Measurements from ENCODE around the gene COL27A1. TPM values are rescaled to one million over a fixed set of nuclear protein-coding genes. Genes with fewer than 3 reads are reported as not detected.

COL27A1 gene
- polyA plus RNA-seq, 2 of the 4 experiments (the other 2 are of a cell fraction), result 6.9 to 20.6 TPM

GRCh38 chr9:114186605-114187289 lies 31.4 kb downstream of the COL27A1 start:
- H3K9me3 ChIP-seq, result peaks cover 3% of the 10 kb centered on the region; the same call in 2 of the 3 replicates
- peak in 1 of 2 experiments; percentile 51; a peak in 3 of 6 replicates for ATAC-seq
- no peak for DNase-seq (ENCODE audit: low read depth in 1 of 2, low spot score in 1 of 2)
- TF ChIP-seq JUN (IDR thresholded peaks at IDR 0.05) (no peak), POLR2AphosphoS2 (conservative IDR thresholded peaks at IDR 0.05; ENCODE audit: low read length) (no peak), CHD4 (IDR thresholded peaks at IDR 0.05; ENCODE audit: borderline replicate concordance) (no peak), HMGXB4 (CRISPR knock-in tag; IDR thresholded peaks at IDR 0.05; ENCODE audit: borderline replicate concordance) (no peak), RARB (CRISPR knock-in tag; IDR thresholded peaks at IDR 0.05) (no peak), CEBPB (IDR thresholded peaks at IDR 0.05) (no peak), CBX8 (IDR thresholded peaks at IDR 0.05) (no peak), E2F6 (IDR thresholded peaks at IDR 0.05; ENCODE audit: borderline replicate concordance, low read depth) (no peak), MAFK (IDR thresholded peaks at IDR 0.05; ENCODE audit: partially characterized antibody) (no peak), TFCP2L1 (CRISPR knock-in tag; IDR thresholded peaks at IDR 0.05) (no peak), TP53 (CRISPR knock-in tag; IDR thresholded peaks at IDR 0.05) (no peak), EHF (CRISPR knock-in tag; IDR thresholded peaks at IDR 0.05) (no peak)
- no peak overlapping the region for H3K4me2 ChIP-seq
- ChIA-PET CTCF (interaction anchor here (0.6 to 3.7 kb wide), 8 partner anchors 7 to 329 kb away, joined by 3 to 20 read pairs (median 4); partner anchors contain the start of gene COL27A1), POLR2A (no interaction called here)
- no peak for FAIRE-seq
- H3K4me1 ChIP-seq, result no peaks in the 10 kb centered on the region
- WGBS (ENCODE audit: missing lambda C conversion rate), result 88% methylated on average over 5 of the region's 5 CpGs
- H3K27ac ChIP-seq, result no peak overlapping the region
- no peak overlapping the region for H3K4me3 ChIP-seq

GRCh38 chr9:114187827-114188226 lies 32.5 kb downstream of the COL27A1 start:
- Histone ChIP-seq H3K9me3 (peaks cover 3% of the 10 kb centered on the region; the same call in 2 of the 3 replicates), H3K27ac (no peak overlapping the region), H3K4me1 (no peaks in the 10 kb centered on the region), H3K4me3 (no peak overlapping the region), H3K4me2 (no peak overlapping the region)
- DNase-seq (ENCODE audit: low read depth in 1 of 2, low spot score in 1 of 2), result no peak
- no peak for ATAC-seq
- 96% methylated on average over 3 of the region's 3 CpGs for WGBS (ENCODE audit: missing lambda C conversion rate)
- CTCF ChIA-PET, result interaction anchor here (1.0 to 3.7 kb wide), 6 partner anchors 8 to 103 kb away, joined by 3 to 20 read pairs (median 6); partner anchors contain the start of gene COL27A1
- FAIRE-seq, result no peak
- POLR2A ChIA-PET, result no interaction called here
- TF ChIP-seq CBX2 (IDR thresholded peaks at IDR 0.05; ENCODE audit: borderline replicate concordance, low read depth) (no peak), GATA3 (IDR thresholded peaks at IDR 0.05; ENCODE audit: borderline replicate concordance) (no peak), HOXB5 (CRISPR knock-in tag; IDR thresholded peaks at IDR 0.05) (no peak), RCOR1 (IDR thresholded peaks at IDR 0.05; ENCODE audit: low read depth, low read length) (no peak), ZSCAN20 (CRISPR knock-in tag; IDR thresholded peaks at IDR 0.05) (no peak), CTCF (IDR thresholded peaks at IDR 0.05) (no peak), USF2 (IDR thresholded peaks at IDR 0.05) (no peak), RNF2 (IDR thresholded peaks at IDR 0.05; ENCODE audit: borderline replicate concordance, low read depth) (no peak)

Data from A549 (cell line).